Epithelial cell of esophagus (primary cell): ENCODE results near the gene PI4KA.

Experiments
- DNase-seq: peaks from one replicate; pipeline ENCODE4 v3.0.0; 2010; ENCODE audit warnings: low read depth
- H3K4me3 ChIP-seq: 2 replicates; pipeline ENCODE4 v1.5.1; 2011; ENCODE audit warnings: mild to moderate bottlenecking, low read length, control low read depth
- CTCF ChIP-seq: IDR thresholded peaks from 2 replicates; pipeline ENCODE4 v1.5.1; 2011; ENCODE audit warnings: low read depth, mild to moderate bottlenecking, low read length, control low read depth, inconsistent platforms; ENCODE audit not compliant: insufficient read depth; ENCODE audit errors: missing control alignments

The PI4KA gene

DNA sequence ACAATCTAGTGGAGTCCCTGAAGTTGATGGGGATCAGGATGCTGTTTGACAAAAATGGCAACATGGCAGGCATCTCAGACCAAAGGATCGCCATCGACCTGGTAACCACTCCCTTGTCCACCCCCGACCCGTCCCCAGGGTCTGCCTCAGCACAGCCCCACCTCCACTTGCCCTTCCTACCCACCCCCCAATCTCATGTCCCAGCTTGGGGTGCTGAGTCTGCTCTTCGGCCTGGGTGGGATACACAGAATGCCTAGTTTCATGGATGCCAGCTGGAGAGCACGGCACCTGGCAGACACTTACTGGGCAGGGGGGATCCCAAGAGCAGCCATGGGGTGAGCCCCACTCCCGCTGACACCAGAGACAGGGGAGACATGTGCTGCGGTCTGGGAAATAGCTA lies 72.6 kb downstream of the PI4KA start:
- no peak for DNase-seq
- no peak overlapping the region for H3K4me3 ChIP-seq
- no peak for TF ChIP-seq CTCF

- TF ChIP-seq CTCF: no peak
- DNase-seq: no peak
- no peak overlapping the region for H3K4me3 ChIP-seq
Observed at GRCh38 chr22:20785415-20785814, 73.2 kb downstream of the PI4KA start.

GRCh38 chr22:20783844-20784723 lies 74.5 kb downstream of the PI4KA start:
- TF ChIP-seq CTCF: peak; percentile 87
- DNase-seq: peak; percentile 75
- no peak overlapping the region for H3K4me3 ChIP-seq

DNA sequence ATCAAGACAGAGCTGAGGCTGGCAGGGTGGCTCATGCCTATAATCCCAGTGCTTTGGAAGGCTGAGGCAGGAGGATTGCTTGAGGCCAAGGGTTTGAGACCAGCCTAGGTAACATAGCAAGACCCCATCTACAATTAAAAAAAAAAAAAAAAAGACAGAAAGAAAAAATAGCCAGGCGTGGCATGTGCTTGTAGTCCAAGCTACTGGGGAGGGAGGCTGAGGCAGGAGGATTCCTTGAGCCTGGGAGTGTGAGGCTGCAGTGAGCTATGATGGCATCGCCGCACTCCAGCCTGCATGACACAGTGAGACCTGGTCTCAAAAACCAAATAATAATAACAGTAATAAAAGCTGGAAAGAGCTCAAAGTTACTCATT lies 75.3 kb downstream of the PI4KA start:
- no peak overlapping the region for H3K4me3 ChIP-seq
- TF ChIP-seq CTCF: no peak
- DNase-seq: no peak

- no peak for DNase-seq
- no peak for TF ChIP-seq CTCF
- H3K4me3 ChIP-seq: no peak overlapping the region
Observed at GRCh38 chr22:20782596-20783299, 75.9 kb downstream of the PI4KA start.

- DNase-seq: no peak
- TF ChIP-seq CTCF: no peak
- no peak overlapping the region for H3K4me3 ChIP-seq
Observed at GRCh38 chr22:20782083-20782482, 76.5 kb downstream of the PI4KA start.
